PC-3 (cell line): ENCODE data around the gene CDKN2B-AS1.

Experiments
- CTCF ChIP-seq: fragments of 300-600 bp; sonication (generic); conservative IDR thresholded peaks from 2 replicates; pipeline ENCODE4 v1.5.1; 2017; ENCODE audit warnings: antibody characterized with exemption, low read depth, mild to moderate bottlenecking, low read length
- EZH2 ChIP-seq: fragments of 300-600 bp; sonication (generic); IDR thresholded peaks from one replicate; pipeline ENCODE4 v1.6.1; 2017; ENCODE audit warnings: antibody characterized with exemption, mild to moderate bottlenecking, low read length; ENCODE audit not compliant: unreplicated experiment
- EZH2phosphoT487 ChIP-seq: fragments of 300-600 bp; sonication (generic); IDR thresholded peaks from 2 replicates; pipeline ENCODE4 v1.6.1; 2018; ENCODE audit warnings: mild to moderate bottlenecking, antibody characterized with exemption, low read length, borderline replicate concordance

GRCh38 chr9:22136461-22137096 is 142.0 kb downstream of the CDKN2B-AS1 start:
- TF ChIP-seq CTCF = no peak
- no peak for TF ChIP-seq EZH2
- TF ChIP-seq EZH2phosphoT487 = no peak
